SJSA1 (cell line): ENCODE results near the gene PROK1. TPM values are rescaled to one million over a fixed set of nuclear protein-coding genes. Genes with fewer than 3 reads are reported as not detected.

ENCODE experiments used
- DNase-seq, 2 experiments: peaks; one replicate each; pipeline ENCODE4 v3.0.0-alpha.2; 2015 to 2020; ENCODE audit warnings: low spot score in 2 of 2, low read depth in 1 of 2
- H3K27ac ChIP-seq: fragments of 250-450 bp; sonication (Bioruptor Pico); 2 replicates; pipeline ENCODE4 v1.5.1; 2020; ENCODE audit warnings: mild to moderate bottlenecking, moderate library complexity
- H3K27me3 ChIP-seq: fragments of 250-450 bp; sonication (Bioruptor Pico); replicated peaks from 2 replicates; pipeline ENCODE4 v1.5.1; 2020; ENCODE audit warnings: mild to moderate bottlenecking, moderate library complexity
- H3K36me3 ChIP-seq: fragments of 250-450 bp; sonication (Bioruptor Pico); 2 replicates; pipeline ENCODE4 v1.5.1; 2020; ENCODE audit warnings: mild to moderate bottlenecking
- H3K4me1 ChIP-seq: fragments of 250-450 bp; sonication (Bioruptor Pico); replicated peaks from 2 replicates; pipeline ENCODE4 v1.6.1; 2021; ENCODE audit warnings: mild to moderate bottlenecking
- H3K4me3 ChIP-seq: fragments of 250-450 bp; sonication (Bioruptor Pico); 2 replicates; pipeline ENCODE4 v1.5.1; 2020; ENCODE audit warnings: mild to moderate bottlenecking
- H3K9me3 ChIP-seq: fragments of 250-450 bp; sonication (Bioruptor Pico); replicated peaks from 2 replicates; pipeline ENCODE4 v1.5.1; 2020; ENCODE audit warnings: mild to moderate bottlenecking
- total RNA-seq: library from RNA; depleted of rRNA; stranded (reverse); fragments of >200 nt; shearing (Covaris generic); gene quantifications from 2 replicates; pipeline ENCODE4 v1.2.3, GENCODE V29; 2014; rRNA removed

PROK1 gene
- total RNA-seq, 1 experiment from 2014 or later, result not detected

GRCh38 chr1:110506541-110506940, 55.6 kb downstream of the PROK1 start:
- no peak for DNase-seq
- no peaks in the 10 kb centered on the region for H3K4me1 ChIP-seq
- H3K27ac ChIP-seq, result no peak overlapping the region
- no peaks in the 10 kb centered on the region for H3K36me3 ChIP-seq
- H3K9me3 ChIP-seq, result no peaks in the 10 kb centered on the region
- H3K4me3 ChIP-seq, result no peak overlapping the region
- H3K27me3 ChIP-seq, result peaks cover 29% of the 10 kb centered on the region

Other genes starting within 250 kb of the PROK1 start
- gene KCNC4, start 240.8 kb upstream of the PROK1 start, total RNA-seq, result 0.26 and 1.2 TPM in 2 replicates
- 25.5 and 35.2 TPM in 2 replicates for gene RBM15, start 111.8 kb upstream of the PROK1 start, total RNA-seq
- 7.0 and 17.4 TPM in 2 replicates for gene SLC16A4, start 60.1 kb upstream of the PROK1 start, total RNA-seq
- 114 and 145 TPM in 2 replicates for gene LAMTOR5, start 43.5 kb upstream of the PROK1 start, total RNA-seq
- not detected in 2 replicates for gene KCNA10, start 68.0 kb downstream of the PROK1 start, total RNA-seq
- not detected in 2 replicates for gene KCNA2, start 155.2 kb downstream of the PROK1 start, total RNA-seq
- not detected in 2 replicates for gene KCNA3, start 223.8 kb downstream of the PROK1 start, total RNA-seq